A549 treated with CORT108297 at 1 μM for 4 hours (cell line): Measurements from ENCODE around the gene OR2M2. TPM values are rescaled to one million over a fixed set of nuclear protein-coding genes. Genes with fewer than 3 reads are reported as not detected.

Source experiments
- total RNA-seq: library from RNA; stranded (reverse); fragments of 200-300 nt; extraction: Qiagen RNA extraction; gene quantifications from 5 replicates; pipeline ENCODE4 v1.2.3, GENCODE V29; 2022

Gene OR2M2, protein sequence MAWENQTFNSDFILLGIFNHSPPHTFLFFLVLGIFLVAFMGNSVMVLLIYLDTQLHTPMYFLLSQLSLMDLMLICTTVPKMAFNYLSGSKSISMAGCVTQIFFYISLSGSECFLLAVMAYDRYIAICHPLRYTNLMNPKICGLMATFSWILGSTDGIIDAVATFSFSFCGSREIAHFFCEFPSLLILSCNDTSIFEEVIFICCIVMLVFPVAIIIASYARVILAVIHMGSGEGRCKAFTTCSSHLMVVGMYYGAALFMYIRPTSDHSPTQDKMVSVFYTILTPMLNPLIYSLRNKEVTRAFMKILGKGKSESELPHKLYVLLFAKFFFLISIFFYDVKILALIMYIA
- not detected in 5 replicates for total RNA-seq

DNA sequence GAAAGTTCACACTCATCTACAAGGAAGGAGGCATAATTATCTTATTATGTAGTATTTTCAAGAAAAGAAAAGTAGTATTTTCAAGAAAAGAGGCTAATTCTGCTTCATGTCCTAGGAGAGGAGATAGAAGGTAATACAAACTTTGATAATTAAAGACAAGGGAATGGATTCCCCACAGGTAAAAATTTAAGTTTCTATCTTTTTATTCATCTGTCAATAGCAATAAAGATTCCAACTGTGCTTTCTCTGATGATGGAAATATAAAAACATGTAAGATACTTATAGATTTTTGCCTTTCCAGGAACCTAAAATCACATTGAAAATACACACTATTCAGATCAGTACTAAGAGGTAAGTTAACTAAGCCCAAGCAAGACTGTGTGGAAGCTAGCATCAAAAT is at the start of gene OR2M2:
OR2M2 (plus strand) TSS at position 301 of the 400 bp plus-strand sequence. CDS start 5,165 bp downstream, outside the sequence.

GRCh38 chr1:248144513-248145198 is 30.0 kb upstream of the OR2M2 start, which contains the start of gene OR2M5:
Gene OR2M5 (plus strand): TSS chr1:248145148. CDS start chr1:248145148, 0 bp downstream.

DNA sequence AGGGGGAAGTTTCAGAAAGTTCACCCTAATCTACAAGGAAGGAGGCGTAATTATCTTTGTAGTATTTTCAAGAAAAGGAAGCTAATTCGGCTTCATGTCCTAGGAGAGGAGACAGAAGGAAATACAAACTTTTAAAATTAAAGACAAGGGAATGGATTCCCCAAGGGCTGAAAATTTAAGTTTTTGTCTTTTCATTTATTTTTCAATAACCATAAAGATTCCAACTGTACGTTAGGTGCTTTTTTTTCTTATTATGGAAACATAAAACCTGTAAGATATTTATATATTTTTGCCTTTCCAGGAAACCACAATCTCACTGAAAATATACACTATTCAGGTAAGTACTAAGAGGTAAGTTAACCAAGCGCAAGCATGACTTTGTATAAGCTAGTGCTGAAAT is 22.3 kb downstream of the OR2M2 start, which contains the start of gene OR2M3:
OR2M3 (plus strand) TSS at position 301 of the 400 bp plus-strand sequence. CDS start 5,803 bp downstream, outside the sequence.

Other genes with a start within 250 kb of the OR2M2 start
- not detected in 5 replicates for gene OR2AJ1, start 249.9 kb upstream of the OR2M2 start, total RNA-seq
- not detected in 5 replicates for gene OR2L8, start 226.0 kb upstream of the OR2M2 start, total RNA-seq
- not detected in 5 replicates for gene OR2AK2, start 209.6 kb upstream of the OR2M2 start, total RNA-seq
- gene OR2L5, start 161.2 kb upstream of the OR2M2 start, total RNA-seq: not detected in 5 replicates
- gene OR2L2, start 144.8 kb upstream of the OR2M2 start, total RNA-seq: not detected in 5 replicates
- not detected in 5 replicates for gene OR2L3, start 128.0 kb upstream of the OR2M2 start, total RNA-seq
- not detected in 5 replicates for gene OR2L13, start 79.6 kb upstream of the OR2M2 start, total RNA-seq
- gene OR2M5, start 29.7 kb upstream of the OR2M2 start, total RNA-seq: not detected in 5 replicates
- gene OR2M3, start 22.4 kb downstream of the OR2M2 start, total RNA-seq: not detected in 5 replicates
- not detected in 5 replicates for gene OR2M4, start 56.6 kb downstream of the OR2M2 start, total RNA-seq
- not detected in 5 replicates for gene OR2T33, start 103.2 kb downstream of the OR2M2 start, total RNA-seq
- not detected in 5 replicates for gene OR2T12, start 128.6 kb downstream of the OR2M2 start, total RNA-seq
- gene OR2M7, start 149.7 kb downstream of the OR2M2 start, total RNA-seq: not detected in 5 replicates
- gene OR14C36, start 174.0 kb downstream of the OR2M2 start, total RNA-seq: not detected in 5 replicates
- gene OR2T4, start 186.8 kb downstream of the OR2M2 start, total RNA-seq: not detected in 5 replicates
- not detected in 5 replicates for gene OR2T6, start 200.9 kb downstream of the OR2M2 start, total RNA-seq
- not detected in 5 replicates for gene OR2T1, start 228.2 kb downstream of the OR2M2 start, total RNA-seq